CD8-positive, alpha-beta memory T cell (primary cell): ENCODE measurements around the gene C9orf153. TPM values are rescaled to one million over a fixed set of nuclear protein-coding genes. Genes with fewer than 3 reads are reported as not detected.
"Not testable (repeated sequence)": the region's sequence is repeated elsewhere in the genome, so short reads cannot be mapped to it uniquely, and the experiment has no call there.

Experiments used
- CTCF ChIA-PET: fragments of 350-600 bp; sonication (Branson Sonifier 250); formaldehyde crosslinking; loops from one replicate; lab custom pipeline; 2021; ENCODE audit warnings: antibody characterized with exemption; lab: Charles Lee
- POLR2A ChIA-PET: fragments of 350-600 bp; sonication (Branson Sonifier 250); formaldehyde crosslinking; loops from one replicate; lab custom pipeline; 2021; ENCODE audit warnings: antibody characterized with exemption; lab: Charles Lee
- DNase-seq, 5 donors: peaks; one replicate each; pipeline versions ENCODE4 v3.0.0 to v3.0.0-alpha.2; 2020 to 2022; ENCODE audit warnings: mixed read lengths in 1 of 5
- H3K27ac ChIP-seq: one replicate; pipeline ENCODE4 v1.7.0; 2013; ENCODE audit warnings: low read depth, mild to moderate bottlenecking, low read length, moderate library complexity
- H3K27me3 ChIP-seq: 2 replicates; pipeline ENCODE4 v1.7.0; 2013; ENCODE audit warnings: low read length, mild to moderate bottlenecking; ENCODE audit not compliant: insufficient read depth, poor library complexity, severe bottlenecking
- H3K36me3 ChIP-seq: 2 replicates; pipeline ENCODE4 v1.7.0; 2013; ENCODE audit warnings: mild to moderate bottlenecking, low read length, moderate library complexity; ENCODE audit not compliant: insufficient read depth
- H3K4me1 ChIP-seq: 2 replicates; pipeline ENCODE4 v1.7.0; 2013; ENCODE audit warnings: mild to moderate bottlenecking, low read length, moderate library complexity; ENCODE audit not compliant: insufficient read depth
- H3K4me3 ChIP-seq: 2 replicates; pipeline ENCODE4 v1.7.0; 2013; ENCODE audit warnings: mild to moderate bottlenecking, low read length
- H3K9me3 ChIP-seq: 2 replicates; pipeline ENCODE4 v1.7.0; 2013; ENCODE audit warnings: mild to moderate bottlenecking, low read length
- H3K27ac Mint-ChIP-seq, 8 donors: one replicate each; pipeline ENCODE4 v1.8.0; 2020 to 2021; ENCODE audit warnings: mixed read lengths in 8 of 8, mild to moderate bottlenecking in 6 of 8, inconsistent platforms in 3 of 8, moderate library complexity in 3 of 8
- H3K27me3 Mint-ChIP-seq, 2 donors: one replicate each; pipeline ENCODE4 v1.8.0; 2020 to 2021; ENCODE audit warnings: mixed read lengths in 2 of 2, mild to moderate bottlenecking in 1 of 2, moderate library complexity in 1 of 2
- H3K36me3 Mint-ChIP-seq, 3 donors: one replicate each; pipeline ENCODE4 v1.8.0; 2020 to 2021; ENCODE audit warnings: mixed read lengths in 3 of 3, inconsistent platforms in 1 of 3, mild to moderate bottlenecking in 1 of 3
- H3K4me1 Mint-ChIP-seq, 3 donors: one replicate each; pipeline ENCODE4 v1.8.0; 2020 to 2021; ENCODE audit warnings: mixed read lengths in 3 of 3, inconsistent platforms in 1 of 3, mild to moderate bottlenecking in 1 of 3
- H3K4me3 Mint-ChIP-seq, 7 donors: one replicate each; pipeline ENCODE4 v1.8.0; 2020 to 2021; ENCODE audit warnings: mixed read lengths in 7 of 7, mild to moderate bottlenecking in 6 of 7, moderate library complexity in 4 of 7, inconsistent platforms in 2 of 7
- H3K9me3 Mint-ChIP-seq, 5 donors: one replicate each; pipeline ENCODE4 v1.8.0; 2020 to 2022; ENCODE audit warnings: mixed read lengths in 5 of 5, mild to moderate bottlenecking in 3 of 5, moderate library complexity in 2 of 5, inconsistent platforms in 1 of 5
- polyA plus RNA-seq: library from polyadenylated mRNA; unstranded; fragments of 300-500 nt; fragmentation: Illumina TruSeq; gene quantifications from one replicate; pipeline ENCODE4 v1.2.3, GENCODE V29; 2021
- total RNA-seq, 2 experiments: library from RNA; stranded (reverse); gene quantifications; one replicate each; pipeline ENCODE4 v1.2.3, GENCODE V29; 2021

C9orf153 gene
- total and polyA plus RNA-seq, 3 experiments from 2014 or later, result 0.27 to 0.33 TPM; not detected in 1

GRCh38 chr9:86202338-86202882 is 57.0 kb downstream of the C9orf153 start:
- H3K4me3 Mint-ChIP-seq, result no peak overlapping the region
- Histone ChIP-seq H3K36me3 (no peaks in the 10 kb centered on the region), H3K9me3 (no peaks in the 10 kb centered on the region), H3K4me3 (no peak overlapping the region), H3K27me3 (no peaks in the 10 kb centered on the region), H3K4me1 (no peaks in the 10 kb centered on the region), H3K27ac (no peak overlapping the region)
- H3K27me3 Mint-ChIP-seq, result peaks cover 4 to 5% of the 10 kb centered on the region in 2 donors
- no peaks in the 10 kb centered on the region for H3K36me3 Mint-ChIP-seq
- peak overlapping the region in 1 of 8 donors; percentile 39 for H3K27ac Mint-ChIP-seq
- peak in 3 of 5 donors; percentile 6 to 16 (median 15) for DNase-seq
- ChIA-PET POLR2A (no interaction called here), CTCF (interaction anchor here (0.8 to 1.3 kb wide), 4 partner anchors 11 to 384 kb away, joined by 3 to 6 read pairs (median 3); no protein-coding TSS in a partner anchor)
- peaks cover 3 to 14% (median 7%) of the 10 kb centered on the region in 3 donors for H3K4me1 Mint-ChIP-seq
- H3K9me3 Mint-ChIP-seq, result no peaks in the 10 kb centered on the region

- DNase-seq, result no peak
- ChIA-PET POLR2A (no interaction called here), CTCF (interaction anchor here (0.8 to 1.3 kb wide), 4 partner anchors 11 to 384 kb away, joined by 3 to 6 read pairs (median 3); no protein-coding TSS in a partner anchor)
- Histone ChIP-seq H3K9me3 (no peaks in the 10 kb centered on the region), H3K27ac (no peak overlapping the region), H3K4me3 (no peak overlapping the region), H3K4me1 (no peaks in the 10 kb centered on the region), H3K27me3 (no peaks in the 10 kb centered on the region), H3K36me3 (no peaks in the 10 kb centered on the region)
- Mint-ChIP-seq H3K4me3 (no peak overlapping the region), H3K27me3 (peaks cover 4 to 5% of the 10 kb centered on the region in 2 donors), H3K4me1 (peaks cover 3 to 14% (median 7%) of the 10 kb centered on the region in 3 donors), H3K27ac (peak overlapping the region in 1 of 8 donors; percentile 29), H3K9me3 (no peaks in the 10 kb centered on the region), H3K36me3 (no peaks in the 10 kb centered on the region)
Measured at GRCh38 chr9:86201474-86202337, 57.8 kb downstream of the C9orf153 start.

- Mint-ChIP-seq H3K36me3 (no peaks in the 10 kb centered on the region), H3K27ac (peak overlapping the region in 2 of 8 donors; percentile 16 to 89), H3K9me3 (no peaks in the 10 kb centered on the region), H3K27me3 (peaks cover 4 to 5% of the 10 kb centered on the region in 2 donors), H3K4me1 (peaks cover 3 to 14% (median 7%) of the 10 kb centered on the region in 3 donors), H3K4me3 (no peak overlapping the region)
- no peak overlapping the region for H3K27ac ChIP-seq
- H3K4me1 ChIP-seq, result no peaks in the 10 kb centered on the region
- no peak overlapping the region for H3K4me3 ChIP-seq
- ChIA-PET CTCF (no interaction called here), POLR2A (no interaction called here)
- H3K9me3 ChIP-seq, result no peaks in the 10 kb centered on the region
- no peak for DNase-seq
- H3K27me3 ChIP-seq, result no peaks in the 10 kb centered on the region
- no peaks in the 10 kb centered on the region for H3K36me3 ChIP-seq
Measured at GRCh38 chr9:86200599-86201162, 58.8 kb downstream of the C9orf153 start.

- DNase-seq, result no peak
- POLR2A ChIA-PET, result no interaction called here
- Mint-ChIP-seq H3K27me3 (peaks cover 0 to 5% of the 10 kb centered on the region in 2 donors), H3K9me3 (peaks cover 14 to 22% (median 16%) of the 10 kb centered on the region in 5 donors), H3K36me3 (peaks cover 0 to 17% (median 0%) of the 10 kb centered on the region in 3 donors), H3K4me1 (no peaks in the 10 kb centered on the region), H3K27ac (no peak overlapping the region), H3K4me3 (no peak overlapping the region)
- Histone ChIP-seq H3K27me3 (no peaks in the 10 kb centered on the region), H3K4me3 (no peak overlapping the region), H3K4me1 (no peaks in the 10 kb centered on the region), H3K27ac (no peak overlapping the region), H3K9me3 (no peaks in the 10 kb centered on the region), H3K36me3 (no peaks in the 10 kb centered on the region)
- CTCF ChIA-PET, result no interaction called here
Measured at GRCh38 chr9:86193088-86193487, 66.4 kb downstream of the C9orf153 start.

GRCh38 chr9:86190700-86191099 is 68.8 kb downstream of the C9orf153 start:
- H3K4me3 ChIP-seq, CTCF ChIA-PET, POLR2A ChIA-PET, H3K9me3 ChIP-seq, H3K27me3 ChIP-seq, DNase-seq, H3K4me3 Mint-ChIP-seq, H3K4me1 Mint-ChIP-seq, H3K27me3 Mint-ChIP-seq, H3K4me1 ChIP-seq, H3K36me3 ChIP-seq, H3K27ac ChIP-seq, H3K27ac Mint-ChIP-seq: not testable (repeated sequence)
- Mint-ChIP-seq H3K9me3 (peaks cover 15 to 30% (median 22%) of the 10 kb centered on the region in 5 donors), H3K36me3 (peaks cover 0 to 22% (median 0%) of the 10 kb centered on the region in 3 donors)

GRCh38 chr9:86187121-86187520 is 72.3 kb downstream of the C9orf153 start:
- Mint-ChIP-seq H3K27me3 (peaks cover 3 to 15% of the 10 kb centered on the region in 2 donors), H3K9me3 (peaks cover 3 to 19% (median 10%) of the 10 kb centered on the region in 5 donors), H3K4me1 (no peaks in the 10 kb centered on the region), H3K27ac (no peak overlapping the region), H3K4me3 (no peak overlapping the region), H3K36me3 (peaks cover 0 to 5% (median 0%) of the 10 kb centered on the region in 3 donors)
- no peaks in the 10 kb centered on the region for H3K27me3 ChIP-seq
- H3K9me3 ChIP-seq, result no peaks in the 10 kb centered on the region
- no peaks in the 10 kb centered on the region for H3K4me1 ChIP-seq
- CTCF ChIA-PET, result no interaction called here
- no peaks in the 10 kb centered on the region for H3K36me3 ChIP-seq
- POLR2A ChIA-PET, result no interaction called here
- DNase-seq, result no peak
- H3K4me3 ChIP-seq, result no peak overlapping the region
- H3K27ac ChIP-seq, result no peak overlapping the region

- Histone ChIP-seq H3K36me3 (no peaks in the 10 kb centered on the region), H3K4me1 (no peaks in the 10 kb centered on the region), H3K27me3 (no peaks in the 10 kb centered on the region), H3K9me3 (no peaks in the 10 kb centered on the region), H3K4me3 (no peak overlapping the region), H3K27ac (no peak overlapping the region)
- POLR2A ChIA-PET, result no interaction called here
- no peaks in the 10 kb centered on the region for H3K4me1 Mint-ChIP-seq
- peaks cover 3 to 15% of the 10 kb centered on the region in 2 donors for H3K27me3 Mint-ChIP-seq
- peaks cover 0 to 5% (median 0%) of the 10 kb centered on the region in 3 donors for H3K36me3 Mint-ChIP-seq
- no peak for DNase-seq
- peaks cover 3 to 19% (median 10%) of the 10 kb centered on the region in 5 donors for H3K9me3 Mint-ChIP-seq
- H3K4me3 Mint-ChIP-seq, result no peak overlapping the region
- CTCF ChIA-PET, result no interaction called here
- H3K27ac Mint-ChIP-seq, result no peak overlapping the region
Measured at GRCh38 chr9:86186696-86187095, 72.8 kb downstream of the C9orf153 start.

GRCh38 chr9:86185872-86186271 is 73.6 kb downstream of the C9orf153 start:
- no peak overlapping the region for H3K27ac ChIP-seq
- H3K4me3 ChIP-seq, result no peak overlapping the region
- DNase-seq, result no peak
- CTCF ChIA-PET, result no interaction called here
- H3K27me3 ChIP-seq, result no peaks in the 10 kb centered on the region
- Mint-ChIP-seq H3K27ac (no peak overlapping the region), H3K4me1 (no peaks in the 10 kb centered on the region), H3K36me3 (peaks cover 0 to 5% (median 0%) of the 10 kb centered on the region in 3 donors), H3K9me3 (peaks cover 0 to 16% (median 8%) of the 10 kb centered on the region in 5 donors), H3K4me3 (no peak overlapping the region), H3K27me3 (peaks cover 3 to 15% of the 10 kb centered on the region in 2 donors)
- H3K9me3 ChIP-seq, result no peaks in the 10 kb centered on the region
- POLR2A ChIA-PET, result no interaction called here
- H3K36me3 ChIP-seq, result no peaks in the 10 kb centered on the region
- H3K4me1 ChIP-seq, result no peaks in the 10 kb centered on the region
